Liver (tissue), 3 donors: Measurements from ENCODE around the gene NKX1-2.

Experiments
- EGR1 ChIP-seq, 2 donors: IDR thresholded peaks; 2 replicates each; pipeline ENCODE4 v1.6.1; 2016 to 2018; ENCODE audit warnings: antibody characterized with exemption in 2 of 2, low read depth in 2 of 2
- RXRA ChIP-seq, 2 donors: IDR thresholded peaks; 2 replicates each; pipeline ENCODE4 v1.6.1; 2017 to 2018; ENCODE audit warnings: antibody characterized with exemption in 2 of 2, mild to moderate bottlenecking in 1 of 2
- SP1 ChIP-seq: IDR thresholded peaks from 2 replicates; pipeline ENCODE4 v1.6.1; 2018; ENCODE audit warnings: antibody characterized with exemption, mild to moderate bottlenecking
- YY1 ChIP-seq: IDR thresholded peaks from 2 replicates; pipeline ENCODE4 v1.6.1; 2016; ENCODE audit warnings: antibody characterized with exemption, mild to moderate bottlenecking
- TF ChIP-seq, protein P1 (sequence below): fragments of 150-350 bp; IDR thresholded peaks from 2 replicates; pipeline ENCODE4 v1.5.1; 2017; ENCODE audit warnings: improper control_type of control experiment, low read depth, low read length; ENCODE audit not compliant: missing input control
- donor health status: healthy.
- donor health status: healthy.

DNA sequence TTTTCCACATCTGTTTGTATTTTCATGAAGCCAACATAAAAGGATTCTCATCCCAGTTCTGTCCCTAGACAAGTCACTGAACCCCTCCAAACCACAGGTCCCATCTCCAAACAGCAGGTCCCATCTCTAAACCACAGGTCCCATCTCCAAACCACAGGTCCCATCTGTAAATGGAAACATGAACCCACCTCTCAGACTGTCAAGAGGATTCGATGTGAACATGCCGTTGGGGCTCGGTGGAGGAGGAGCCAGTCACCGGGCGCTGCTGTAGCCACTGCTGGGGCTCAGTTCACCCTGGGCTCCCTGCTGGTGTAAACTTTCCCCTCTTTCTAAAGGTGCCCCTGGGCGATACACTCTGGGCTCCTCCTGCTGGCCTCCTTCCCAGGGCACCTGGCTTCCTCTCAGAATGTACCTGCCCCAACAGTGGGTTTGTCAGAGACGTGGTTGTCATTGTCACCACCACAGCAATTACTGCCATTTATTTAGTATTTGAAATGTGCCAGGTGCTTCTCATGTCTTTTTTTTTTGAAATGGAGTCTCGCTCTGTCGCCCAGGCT is 24.8 kb upstream of the NKX1-2 start:
- TF ChIP-seq, protein P1, sequence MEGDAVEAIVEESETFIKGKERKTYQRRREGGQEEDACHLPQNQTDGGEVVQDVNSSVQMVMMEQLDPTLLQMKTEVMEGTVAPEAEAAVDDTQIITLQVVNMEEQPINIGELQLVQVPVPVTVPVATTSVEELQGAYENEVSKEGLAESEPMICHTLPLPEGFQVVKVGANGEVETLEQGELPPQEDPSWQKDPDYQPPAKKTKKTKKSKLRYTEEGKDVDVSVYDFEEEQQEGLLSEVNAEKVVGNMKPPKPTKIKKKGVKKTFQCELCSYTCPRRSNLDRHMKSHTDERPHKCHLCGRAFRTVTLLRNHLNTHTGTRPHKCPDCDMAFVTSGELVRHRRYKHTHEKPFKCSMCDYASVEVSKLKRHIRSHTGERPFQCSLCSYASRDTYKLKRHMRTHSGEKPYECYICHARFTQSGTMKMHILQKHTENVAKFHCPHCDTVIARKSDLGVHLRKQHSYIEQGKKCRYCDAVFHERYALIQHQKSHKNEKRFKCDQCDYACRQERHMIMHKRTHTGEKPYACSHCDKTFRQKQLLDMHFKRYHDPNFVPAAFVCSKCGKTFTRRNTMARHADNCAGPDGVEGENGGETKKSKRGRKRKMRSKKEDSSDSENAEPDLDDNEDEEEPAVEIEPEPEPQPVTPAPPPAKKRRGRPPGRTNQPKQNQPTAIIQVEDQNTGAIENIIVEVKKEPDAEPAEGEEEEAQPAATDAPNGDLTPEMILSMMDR = no peak
- TF ChIP-seq SP1 (no peak), RXRA (IDR thresholded peaks at IDR 0.05) (no peak), EGR1 (IDR thresholded peaks at IDR 0.05; ENCODE audit: low read depth in 2 of 2) (no peak), YY1 (no peak)
